ENCODE measurements around the gene XYLB. TPM values are rescaled to one million over a fixed set of nuclear protein-coding genes. Genes with fewer than 3 reads are reported as not detected.

Gene XYLB
- polyA plus RNA-seq, 1 of the 3 experiments (the other 2 are of a cell fraction): 2.7 TPM

DNA sequence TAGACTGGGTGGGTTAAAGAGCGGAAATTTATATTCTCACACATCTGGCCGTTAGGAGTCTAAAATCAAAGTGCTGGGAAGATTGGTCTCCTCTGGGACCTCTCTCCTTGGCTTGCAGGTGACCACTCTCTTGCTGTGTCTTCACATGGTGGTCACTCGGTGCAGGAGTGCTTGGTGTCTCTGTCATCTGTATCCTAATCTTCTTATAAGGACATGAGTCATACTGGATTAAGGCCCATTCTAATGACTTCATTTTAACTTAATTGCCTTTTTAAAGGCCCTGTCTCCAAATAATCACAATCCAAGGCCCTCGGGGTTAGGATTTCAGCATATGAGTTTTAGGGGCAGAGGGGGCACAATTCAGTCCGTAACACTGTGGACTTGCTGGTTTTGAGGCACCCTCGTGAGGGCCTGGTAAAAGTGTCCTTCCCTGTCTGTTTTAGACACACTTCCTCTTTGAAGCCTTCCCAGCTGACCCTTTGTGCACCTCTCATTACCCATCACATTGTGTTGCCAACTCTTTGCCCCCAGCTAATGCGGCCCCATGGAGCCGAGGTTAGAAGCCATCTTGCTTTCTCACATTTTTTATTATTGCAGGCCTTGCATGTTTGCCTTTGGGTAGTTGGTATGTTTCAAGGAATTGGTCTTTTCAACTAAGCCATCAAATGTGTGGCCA is 3.2 kb downstream of the XYLB start:
- no peaks in the 10 kb centered on the region for H4K20me1 ChIP-seq (ENCODE audit: insufficient read depth)
- H3K27me3 ChIP-seq (ENCODE audit: insufficient read depth): no peaks in the 10 kb centered on the region
- ChIA-PET CTCF (interaction anchor here (1.2 kb wide), 1 partner anchor 131 kb away, joined by 6 read pairs; no protein-coding TSS in a partner anchor), POLR2A (interaction anchor here (0.5 kb wide), 1 partner anchor 172 kb away, joined by 3 read pairs; no protein-coding TSS in a partner anchor)
- H3F3A ChIP-seq (replicated peaks; ENCODE audit: insufficient read depth): no peaks in the 10 kb centered on the region
- H3K4me1 ChIP-seq (ENCODE audit: control insufficient read depth in 1 of 2, insufficient read depth in 2 of 2, low read depth in 1 of 2, low read length in 1 of 2): peaks cover 0 to 12% of the 10 kb centered on the region in 2 experiments; a peak in 1 of 4 replicates
- H3K79me2 ChIP-seq (ENCODE audit: insufficient read depth): no peaks in the 10 kb centered on the region
- H3K27ac ChIP-seq (ENCODE audit: low read depth in 2 of 2, low read length in 1 of 2): no peak overlapping the region
- H3K4me2 ChIP-seq: no peak overlapping the region
- no peak for TF ChIP-seq RAD21 (IDR thresholded peaks at IDR 0.05; ENCODE audit: low read length)
- TF ChIP-seq TEAD4 (IDR thresholded peaks at IDR 0.05; ENCODE audit: borderline replicate concordance, insufficient read depth): no peak
- TF ChIP-seq ELF1 (IDR thresholded peaks at IDR 0.05): no peak
- no peak for TF ChIP-seq YY1 (IDR thresholded peaks at IDR 0.05; ENCODE audit: low read depth)
- no peak for TF ChIP-seq FOSL2 (IDR thresholded peaks at IDR 0.05; ENCODE audit: borderline replicate concordance, low read depth)
- TF ChIP-seq MEF2A (IDR thresholded peaks at IDR 0.05; ENCODE audit: borderline replicate concordance, low read depth): no peak
- TF ChIP-seq, protein P1, sequence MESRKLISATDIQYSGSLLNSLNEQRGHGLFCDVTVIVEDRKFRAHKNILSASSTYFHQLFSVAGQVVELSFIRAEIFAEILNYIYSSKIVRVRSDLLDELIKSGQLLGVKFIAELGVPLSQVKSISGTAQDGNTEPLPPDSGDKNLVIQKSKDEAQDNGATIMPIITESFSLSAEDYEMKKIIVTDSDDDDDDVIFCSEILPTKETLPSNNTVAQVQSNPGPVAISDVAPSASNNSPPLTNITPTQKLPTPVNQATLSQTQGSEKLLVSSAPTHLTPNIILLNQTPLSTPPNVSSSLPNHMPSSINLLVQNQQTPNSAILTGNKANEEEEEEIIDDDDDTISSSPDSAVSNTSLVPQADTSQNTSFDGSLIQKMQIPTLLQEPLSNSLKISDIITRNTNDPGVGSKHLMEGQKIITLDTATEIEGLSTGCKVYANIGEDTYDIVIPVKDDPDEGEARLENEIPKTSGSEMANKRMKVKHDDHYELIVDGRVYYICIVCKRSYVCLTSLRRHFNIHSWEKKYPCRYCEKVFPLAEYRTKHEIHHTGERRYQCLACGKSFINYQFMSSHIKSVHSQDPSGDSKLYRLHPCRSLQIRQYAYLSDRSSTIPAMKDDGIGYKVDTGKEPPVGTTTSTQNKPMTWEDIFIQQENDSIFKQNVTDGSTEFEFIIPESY (IDR thresholded peaks at IDR 0.05; ENCODE audit: borderline replicate concordance, low read depth): no peak
- TF ChIP-seq GATA2 (CRISPR knock-in tag; IDR thresholded peaks at IDR 0.05): no peak
- TF ChIP-seq, protein P2, sequence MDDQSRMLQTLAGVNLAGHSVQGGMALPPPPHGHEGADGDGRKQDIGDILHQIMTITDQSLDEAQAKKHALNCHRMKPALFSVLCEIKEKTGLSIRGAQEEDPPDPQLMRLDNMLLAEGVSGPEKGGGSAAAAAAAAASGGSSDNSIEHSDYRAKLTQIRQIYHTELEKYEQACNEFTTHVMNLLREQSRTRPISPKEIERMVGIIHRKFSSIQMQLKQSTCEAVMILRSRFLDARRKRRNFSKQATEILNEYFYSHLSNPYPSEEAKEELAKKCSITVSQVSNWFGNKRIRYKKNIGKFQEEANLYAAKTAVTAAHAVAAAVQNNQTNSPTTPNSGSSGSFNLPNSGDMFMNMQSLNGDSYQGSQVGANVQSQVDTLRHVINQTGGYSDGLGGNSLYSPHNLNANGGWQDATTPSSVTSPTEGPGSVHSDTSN (IDR thresholded peaks at IDR 0.05): no peak
- TF ChIP-seq, protein P3, sequence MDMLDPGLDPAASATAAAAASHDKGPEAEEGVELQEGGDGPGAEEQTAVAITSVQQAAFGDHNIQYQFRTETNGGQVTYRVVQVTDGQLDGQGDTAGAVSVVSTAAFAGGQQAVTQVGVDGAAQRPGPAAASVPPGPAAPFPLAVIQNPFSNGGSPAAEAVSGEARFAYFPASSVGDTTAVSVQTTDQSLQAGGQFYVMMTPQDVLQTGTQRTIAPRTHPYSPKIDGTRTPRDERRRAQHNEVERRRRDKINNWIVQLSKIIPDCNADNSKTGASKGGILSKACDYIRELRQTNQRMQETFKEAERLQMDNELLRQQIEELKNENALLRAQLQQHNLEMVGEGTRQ (IDR thresholded peaks at IDR 0.05; ENCODE audit: borderline replicate concordance, low read depth, low read length): no peak
- TF ChIP-seq GABPA (IDR thresholded peaks at IDR 0.05; ENCODE audit: low read depth): no peak
- TF ChIP-seq, protein P4, sequence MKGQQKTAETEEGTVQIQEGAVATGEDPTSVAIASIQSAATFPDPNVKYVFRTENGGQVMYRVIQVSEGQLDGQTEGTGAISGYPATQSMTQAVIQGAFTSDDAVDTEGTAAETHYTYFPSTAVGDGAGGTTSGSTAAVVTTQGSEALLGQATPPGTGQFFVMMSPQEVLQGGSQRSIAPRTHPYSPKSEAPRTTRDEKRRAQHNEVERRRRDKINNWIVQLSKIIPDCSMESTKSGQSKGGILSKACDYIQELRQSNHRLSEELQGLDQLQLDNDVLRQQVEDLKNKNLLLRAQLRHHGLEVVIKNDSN (IDR thresholded peaks at IDR 0.05; ENCODE audit: borderline replicate concordance, low read depth): no peak
- TF ChIP-seq, protein P5, sequence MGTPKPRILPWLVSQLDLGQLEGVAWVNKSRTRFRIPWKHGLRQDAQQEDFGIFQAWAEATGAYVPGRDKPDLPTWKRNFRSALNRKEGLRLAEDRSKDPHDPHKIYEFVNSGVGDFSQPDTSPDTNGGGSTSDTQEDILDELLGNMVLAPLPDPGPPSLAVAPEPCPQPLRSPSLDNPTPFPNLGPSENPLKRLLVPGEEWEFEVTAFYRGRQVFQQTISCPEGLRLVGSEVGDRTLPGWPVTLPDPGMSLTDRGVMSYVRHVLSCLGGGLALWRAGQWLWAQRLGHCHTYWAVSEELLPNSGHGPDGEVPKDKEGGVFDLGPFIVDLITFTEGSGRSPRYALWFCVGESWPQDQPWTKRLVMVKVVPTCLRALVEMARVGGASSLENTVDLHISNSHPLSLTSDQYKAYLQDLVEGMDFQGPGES (IDR thresholded peaks at IDR 0.05; ENCODE audit: low read depth, low read length): no peak
- no peak for TF ChIP-seq RCOR1 (IDR thresholded peaks at IDR 0.05; ENCODE audit: low read length)
- TF ChIP-seq FOXJ3 (CRISPR knock-in tag; IDR thresholded peaks at IDR 0.05): no peak
- TF ChIP-seq TAF1 (IDR thresholded peaks at IDR 0.05; ENCODE audit: borderline replicate concordance, low read depth, low read length): no peak
- TF ChIP-seq MXI1 (IDR thresholded peaks at IDR 0.05; ENCODE audit: low read depth, low read length): no peak
- no peaks in the 10 kb centered on the region for H3K9me2 ChIP-seq
- no peak for DNase-seq
- WGBS (ENCODE audit: low lambda C conversion rate): 83% methylated on average over 7 of the region's 8 CpGs
- H3K9ac ChIP-seq: no peak overlapping the region
- no peaks in the 10 kb centered on the region for H3K9me3 ChIP-seq
- no peaks in the 10 kb centered on the region for H3K36me3 ChIP-seq (replicated peaks in 1 of 2; ENCODE audit: control insufficient read depth in 1 of 2, insufficient read depth in 2 of 2, low read length in 1 of 2)
- no peak overlapping the region for H2AFZ ChIP-seq (ENCODE audit: low read depth)
- no peak overlapping the region for H3K4me3 ChIP-seq (ENCODE audit: low read depth in 2 of 2, low read length in 1 of 2)
